HG02759 (cell line): Measurements from ENCODE around the gene OR52E4.

Source experiments
- ATAC-seq: cut with Tn5 transposase; IDR thresholded peaks from one replicate; pipeline ENCODE4 v1.9.1; 2021; ENCODE audit warnings: mild to moderate bottlenecking, moderate library complexity; ENCODE audit not compliant: unreplicated experiment

Gene OR52E4

DNA sequence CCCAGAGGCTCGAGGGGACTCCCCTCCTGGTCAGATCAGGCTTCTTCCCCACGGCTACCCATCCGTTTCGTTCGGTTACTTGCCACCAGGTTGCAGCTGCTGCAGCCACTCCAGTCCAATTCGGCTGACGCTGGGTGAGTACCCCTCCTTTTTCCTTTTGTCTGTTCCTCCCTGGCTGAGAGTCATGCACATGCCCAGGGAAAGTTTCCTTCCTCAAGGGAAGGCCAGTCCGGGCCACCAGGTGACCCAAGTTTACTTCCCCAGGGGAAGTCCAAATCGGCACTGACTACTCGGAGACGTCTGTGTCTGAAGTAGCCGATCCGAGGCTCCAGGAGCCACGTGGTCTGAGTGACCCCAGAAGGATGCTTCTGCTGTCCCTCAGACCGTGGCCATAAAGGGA is 48.4 kb downstream of the OR52E4 start:
- ATAC-seq, result no peak

DNA sequence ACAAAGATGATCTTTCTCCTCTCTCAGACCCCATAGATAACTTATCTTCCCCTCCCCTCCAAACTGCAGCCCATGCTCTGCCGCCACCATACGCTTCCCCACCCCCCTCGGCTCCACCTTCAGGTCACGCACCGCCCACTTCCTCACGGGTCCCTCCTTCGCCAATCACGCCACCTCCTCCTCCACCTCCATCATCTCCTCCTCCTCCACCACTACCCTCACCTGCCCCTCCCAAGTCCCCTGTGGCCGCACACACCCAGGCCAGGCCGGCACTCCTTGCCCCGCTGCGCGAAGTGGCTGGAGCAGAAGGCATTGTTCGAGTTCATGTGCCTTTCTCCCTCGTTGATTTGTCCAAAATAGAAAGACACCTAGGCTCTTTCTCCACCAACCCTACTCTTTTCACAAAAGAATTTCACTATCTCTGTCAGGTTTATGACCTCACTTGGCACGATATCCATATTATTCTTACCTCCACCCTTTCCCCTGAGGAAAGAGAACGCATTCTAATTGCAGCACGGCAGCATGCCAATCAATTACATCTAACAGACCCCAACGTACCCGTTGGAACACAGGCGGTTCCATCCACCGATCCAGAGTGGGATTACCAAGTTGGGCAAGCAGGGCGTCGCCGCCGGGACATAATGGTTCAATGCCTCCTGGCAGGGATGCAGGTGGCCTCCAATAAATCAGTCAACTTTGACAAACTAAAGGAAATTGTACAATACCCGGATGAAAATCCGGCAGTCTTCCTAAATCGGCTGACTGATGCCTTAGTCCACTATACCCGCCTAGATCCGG is 49.3 kb downstream of the OR52E4 start:
- ATAC-seq, result no peak

DNA sequence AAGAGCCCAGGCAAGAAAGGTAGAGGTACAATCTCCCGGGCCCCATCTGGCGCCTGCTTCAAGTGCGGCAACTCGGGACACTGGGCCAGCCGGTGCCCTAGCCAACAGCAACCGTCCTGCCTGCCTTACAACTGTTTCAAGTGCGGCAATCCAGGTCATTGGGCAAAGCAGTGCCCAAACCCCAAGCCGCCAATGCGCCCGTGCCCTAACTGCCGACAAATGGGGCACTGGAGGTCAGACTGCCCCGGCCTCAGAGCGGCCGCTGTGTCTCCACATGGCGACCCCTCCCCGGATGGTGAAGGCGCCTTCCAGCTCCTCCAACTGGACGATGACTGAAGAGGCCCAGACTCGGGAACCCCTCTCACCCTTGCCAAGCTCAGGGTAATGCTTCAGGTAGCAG is 50.2 kb downstream of the OR52E4 start:
- ATAC-seq, result no peak

DNA sequence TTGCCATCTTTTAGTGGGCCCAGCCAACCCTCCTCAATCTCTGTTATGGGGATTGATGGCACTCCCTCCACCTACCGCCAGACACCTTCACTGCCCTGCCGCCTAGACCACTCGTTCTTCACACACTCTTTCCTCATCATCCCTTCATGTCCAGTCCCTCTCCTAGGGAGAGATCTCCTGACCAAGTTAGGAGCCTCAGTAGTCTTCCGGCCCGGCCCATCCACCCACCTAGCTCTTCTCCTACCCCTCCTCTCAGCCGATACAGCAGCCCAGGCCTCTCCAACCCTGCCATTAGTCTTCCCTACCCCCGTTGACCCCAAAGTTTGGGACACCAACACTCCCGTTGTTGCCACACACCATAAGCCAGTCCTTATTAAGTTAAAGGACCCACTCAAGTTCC is 50.6 kb downstream of the OR52E4 start:
- no peak for ATAC-seq

DNA sequence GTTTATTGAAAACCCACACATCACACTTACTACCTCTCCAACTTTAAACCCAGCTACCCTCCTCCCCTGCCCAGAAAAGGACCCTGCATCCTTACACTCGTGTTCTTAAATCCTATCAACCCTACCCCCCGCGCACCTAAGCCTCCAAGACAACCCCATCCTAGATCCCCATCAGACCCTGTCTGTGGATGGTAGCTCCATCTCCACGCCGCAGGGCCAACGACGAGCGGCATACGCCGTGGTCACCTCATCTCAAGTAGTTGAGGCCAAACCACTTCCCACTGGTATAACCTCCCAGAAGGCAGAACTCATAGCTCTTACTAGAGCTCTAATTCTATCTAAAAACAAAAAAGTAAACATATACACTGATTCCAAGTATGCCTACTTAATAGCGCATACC is 52.2 kb downstream of the OR52E4 start:
- ATAC-seq, result no peak

DNA sequence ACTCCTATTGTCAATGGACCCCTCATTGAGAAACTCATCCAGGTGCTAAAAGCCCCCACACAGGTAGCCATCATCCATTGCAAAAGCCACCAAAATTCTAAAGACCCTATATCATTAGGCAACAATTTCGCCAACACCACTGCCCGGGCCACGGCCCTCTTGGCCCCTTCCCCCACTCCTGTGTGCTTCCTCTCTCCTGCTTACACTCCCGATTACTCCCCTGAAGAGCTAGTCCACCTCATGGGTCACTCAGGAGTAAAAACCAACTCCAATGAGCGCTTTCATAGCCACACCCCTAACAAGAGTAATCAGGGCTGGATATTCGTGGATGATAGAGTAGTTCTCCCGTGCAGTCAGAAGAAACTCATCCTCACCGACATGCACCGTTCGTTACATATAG is 52.7 kb downstream of the OR52E4 start:
- ATAC-seq, result no peak
